ENCODE results near the gene LIFR. TPM values are rescaled to one million over a fixed set of nuclear protein-coding genes. Genes with fewer than 3 reads are reported as not detected.

Gene LIFR
- total RNA-seq, 1 experiment from 2014 or later = 7.8 TPM

GRCh38 chr5:38527475-38527874 lies 29.0 kb downstream of the LIFR start:
- Histone ChIP-seq H3K14ac (ENCODE audit: insufficient read depth, low read length) (no peak overlapping the region), H3K27me3 (ENCODE audit: insufficient read depth, low read length) (no peaks in the 10 kb centered on the region), H3K79me1 (ENCODE audit: insufficient read depth, low read depth, low read length, poor library complexity, severe bottlenecking) (no peaks in the 10 kb centered on the region), H2AFZ (ENCODE audit: low read length) (no peak overlapping the region), H3K23me2 (ENCODE audit: insufficient read length, low read depth, low read length, poor library complexity, severe bottlenecking) (no peaks in the 10 kb centered on the region), H3K23ac (ENCODE audit: insufficient read length, low read depth, low read length) (no peak overlapping the region), H4K91ac (ENCODE audit: insufficient read length, low read depth, low read length) (no peak overlapping the region), H2AK5ac (ENCODE audit: insufficient read length, low read length) (no peak overlapping the region), H4K5ac (ENCODE audit: insufficient read length, low read depth, low read length) (no peak overlapping the region), H3K18ac (ENCODE audit: insufficient read length, low read depth, low read length) (no peak overlapping the region), H3K9me3 (ENCODE audit: control insufficient read depth, low read depth, low read length) (no peaks in the 10 kb centered on the region), H3T11ph (ENCODE audit: low read length) (no peak overlapping the region), H2BK5ac (ENCODE audit: insufficient read length, low read length) (no peak overlapping the region), H2BK15ac (ENCODE audit: low read depth, low read length) (no peak overlapping the region), H4K8ac (replicated peaks; ENCODE audit: insufficient read length, low read depth, low read length) (no peak overlapping the region), H3K4ac (ENCODE audit: low read depth, low read length) (no peak overlapping the region), H3K56ac (ENCODE audit: insufficient read length, low read depth, low read length) (no peak overlapping the region), H3K4me2 (ENCODE audit: insufficient read depth, insufficient read length, low read length) (no peak overlapping the region), H3K27ac (ENCODE audit: insufficient read length, low read depth, low read length) (no peak overlapping the region), H4K20me1 (ENCODE audit: control insufficient read depth, insufficient read depth, insufficient read length) (no peaks in the 10 kb centered on the region), H2BK12ac (ENCODE audit: insufficient read length, low read depth, low read length) (no peak overlapping the region), H2BK120ac (ENCODE audit: low read depth, low read length, poor library complexity, severe bottlenecking) (no peak overlapping the region), H2BK20ac (ENCODE audit: low read depth, low read length, poor library complexity, severe bottlenecking) (no peak overlapping the region), H3K9ac (ENCODE audit: extremely low read depth, insufficient read length, low read length) (no peak overlapping the region), H3K79me2 (ENCODE audit: insufficient read depth, low read length) (no peaks in the 10 kb centered on the region), H3K4me1 (ENCODE audit: insufficient read depth, low read length) (peaks cover 6% of the 10 kb centered on the region)
- peaks cover 21 to 28% of the 10 kb centered on the region in 2 experiments for H3K4me1 Mint-ChIP-seq
- TF ChIP-seq CTCF (conservative IDR thresholded peaks at IDR 0.05) = no peak
- H3K27me3 Mint-ChIP-seq (ENCODE audit: low read depth) = no peaks in the 10 kb centered on the region
- H3K27ac Mint-ChIP-seq = no peak overlapping the region
- H3K9me3 Mint-ChIP-seq = peaks cover 9% of the 10 kb centered on the region in 2 experiments; a peak in 4 of 5 replicates
- no peak overlapping the region for H3K4me3 Mint-ChIP-seq
- H3K36me3 Mint-ChIP-seq (ENCODE audit: insufficient read depth in 1 of 3, low read depth in 3 of 3) = peaks cover 0 to 11% (median 10%) of the 10 kb centered on the region in 3 experiments; a peak in 5 of 7 replicates
- WGBS (ENCODE audit: extremely low coverage, insufficient read length, low lambda C conversion rate) = no CpG with 5 or more reads among the region's 2 CpGs
- no peak for DNase-seq

All from H9 (cell line).